ENCODE measurements around the gene OR2W1.

Gene OR2W1

GRCh38 chr6:29045075-29045474 lies at the start of gene OR2W1:
Gene OR2W1, minus strand, starts transcription at chr6:29045175. Its CDS starts 0 bp downstream, at chr6:29045175.
- TF ChIP-seq CTCF (IDR thresholded peaks at IDR 0.05; ENCODE audit: insufficient read depth, low read length, poor library complexity, severe bottlenecking), result no peak
- no peak for TF ChIP-seq EZH2phosphoT487 (conservative IDR thresholded peaks at IDR 0.05; ENCODE audit: low read length)
- no peak within 1 kb of the TSS for H3K9ac ChIP-seq (ENCODE audit: low read length)
- H3K36me3 ChIP-seq (ENCODE audit: low read length), result no peaks in the 10 kb centered on the region
- no peaks in the 10 kb centered on the region for H3K9me2 ChIP-seq (replicated peaks; ENCODE audit: insufficient read depth, low read length)
- H3K4me3 ChIP-seq (ENCODE audit: insufficient read depth, low read length, poor library complexity, severe bottlenecking), result no peak within 1 kb of the TSS
- no peaks in the 10 kb centered on the region for H3K79me2 ChIP-seq (ENCODE audit: insufficient read depth, low read length)
- no peaks in the 10 kb centered on the region; the same call in 1 of the 2 replicates for H3K27me3 ChIP-seq (ENCODE audit: low read length)
- no peak within 1 kb of the TSS for H2AFZ ChIP-seq (ENCODE audit: low read depth, low read length, severe bottlenecking)
- H3K27ac ChIP-seq (ENCODE audit: low read depth, low read length), result no peak within 1 kb of the TSS
- no peaks in the 10 kb centered on the region for H3F3A ChIP-seq (ENCODE audit: insufficient read depth)
- H4K20me1 ChIP-seq (ENCODE audit: low read depth, low read length), result no peaks in the 10 kb centered on the region
- no peak within 1 kb of the TSS for H3K4me2 ChIP-seq (ENCODE audit: low read depth, low read length, poor library complexity, severe bottlenecking)
- H3K9me3 ChIP-seq (ENCODE audit: insufficient read depth, low read length), result peaks cover 4% of the 10 kb centered on the region; the same call in 1 of the 2 replicates

- Histone ChIP-seq H3K36me3 (ENCODE audit: low read length) (no peaks in the 10 kb centered on the region), H3K9ac (ENCODE audit: low read length) (no peak overlapping the region), H3K27ac (ENCODE audit: low read depth, low read length) (no peak overlapping the region), H4K20me1 (ENCODE audit: low read depth, low read length) (no peaks in the 10 kb centered on the region), H3K9me2 (replicated peaks; ENCODE audit: insufficient read depth, low read length) (no peaks in the 10 kb centered on the region), H2AFZ (ENCODE audit: low read depth, low read length, severe bottlenecking) (no peak overlapping the region), H3K4me2 (ENCODE audit: low read depth, low read length, poor library complexity, severe bottlenecking) (no peak overlapping the region), H3K4me3 (ENCODE audit: insufficient read depth, low read length, poor library complexity, severe bottlenecking) (no peak overlapping the region), H3K9me3 (ENCODE audit: insufficient read depth, low read length) (no peaks in the 10 kb centered on the region), H3K27me3 (ENCODE audit: low read length) (no peaks in the 10 kb centered on the region), H3F3A (ENCODE audit: insufficient read depth) (no peaks in the 10 kb centered on the region), H3K79me2 (ENCODE audit: insufficient read depth, low read length) (no peaks in the 10 kb centered on the region)
- TF ChIP-seq EZH2phosphoT487 (conservative IDR thresholded peaks at IDR 0.05; ENCODE audit: low read length), result no peak
These were observed 48.0 kb upstream of the OR2W1 start for GRCh38 chr6:29092957-29093356.

- Histone ChIP-seq H3K27ac (ENCODE audit: low read depth, low read length) (no peak within 1 kb of the TSS), H3K4me3 (ENCODE audit: insufficient read depth, low read length, poor library complexity, severe bottlenecking) (no peak within 1 kb of the TSS), H3K27me3 (ENCODE audit: low read length) (no peaks in the 10 kb centered on the region), H3K79me2 (ENCODE audit: insufficient read depth, low read length) (no peaks in the 10 kb centered on the region), H2AFZ (ENCODE audit: low read depth, low read length, severe bottlenecking) (no peak within 1 kb of the TSS), H3F3A (ENCODE audit: insufficient read depth) (no peaks in the 10 kb centered on the region), H4K20me1 (ENCODE audit: low read depth, low read length) (no peaks in the 10 kb centered on the region), H3K9me2 (replicated peaks; ENCODE audit: insufficient read depth, low read length) (no peaks in the 10 kb centered on the region), H3K4me2 (ENCODE audit: low read depth, low read length, poor library complexity, severe bottlenecking) (no peak within 1 kb of the TSS), H3K9me3 (ENCODE audit: insufficient read depth, low read length) (no peaks in the 10 kb centered on the region), H3K36me3 (ENCODE audit: low read length) (no peaks in the 10 kb centered on the region), H3K9ac (ENCODE audit: low read length) (no peak within 1 kb of the TSS)
- TF ChIP-seq CTCF (IDR thresholded peaks at IDR 0.05; ENCODE audit: insufficient read depth, low read length, poor library complexity, severe bottlenecking), result no peak
- no peak for TF ChIP-seq EZH2phosphoT487 (conservative IDR thresholded peaks at IDR 0.05; ENCODE audit: low read length)
These were observed 42.2 kb upstream of the OR2W1 start, which contains the start of gene OR2B3 for GRCh38 chr6:29087213-29087612. Gene OR2B3, minus strand, starts transcription at chr6:29087313. Its CDS starts 65 bp downstream, at chr6:29087248.

- Histone ChIP-seq H3K9me2 (replicated peaks; ENCODE audit: insufficient read depth, low read length) (no peaks in the 10 kb centered on the region), H3K27ac (ENCODE audit: low read depth, low read length) (no peak overlapping the region)
These were observed 37.5 kb upstream of the OR2W1 start for GRCh38 chr6:29082457-29082856.

More at GRCh38 chr6:29082457-29082856, 37.5 kb upstream of the OR2W1 start:
- Histone ChIP-seq H3K9me3 (ENCODE audit: insufficient read depth, low read length) (no peaks in the 10 kb centered on the region), H3F3A (ENCODE audit: insufficient read depth) (no peaks in the 10 kb centered on the region), H3K4me2 (ENCODE audit: low read depth, low read length, poor library complexity, severe bottlenecking) (no peak overlapping the region), H3K27me3 (ENCODE audit: low read length) (no peaks in the 10 kb centered on the region), H3K4me3 (ENCODE audit: insufficient read depth, low read length, poor library complexity, severe bottlenecking) (no peak overlapping the region), H4K20me1 (ENCODE audit: low read depth, low read length) (no peaks in the 10 kb centered on the region), H3K36me3 (ENCODE audit: low read length) (no peaks in the 10 kb centered on the region), H3K9ac (ENCODE audit: low read length) (no peak overlapping the region), H2AFZ (ENCODE audit: low read depth, low read length, severe bottlenecking) (no peak overlapping the region), H3K79me2 (ENCODE audit: insufficient read depth, low read length) (no peaks in the 10 kb centered on the region)
- TF ChIP-seq CTCF (IDR thresholded peaks at IDR 0.05; ENCODE audit: insufficient read depth, low read length, poor library complexity, severe bottlenecking), result no peak
- TF ChIP-seq EZH2phosphoT487 (conservative IDR thresholded peaks at IDR 0.05; ENCODE audit: low read length), result no peak
